HCT116 (cell line): ENCODE results near the gene LRP1B. TPM values are rescaled to one million over a fixed set of nuclear protein-coding genes. Genes with fewer than 3 reads are reported as not detected.

Source experiments
- ATAC-seq: fragments of 200-7000 bp; cut with Tn5 transposase; 2 replicates; pipeline ENCODE4 v1.9.1; 2020; ENCODE audit warnings: mild to moderate bottlenecking, moderate library complexity
- BruUV-seq: library from RNA; stranded (reverse); fragments of 400-500 nt; replicated peaks from 2 replicates; lab custom pipeline; 2021; lab: Mats Ljungman, UMichigan
- CTCF ChIA-PET: fragments of 300-600 bp; sonication (Branson Sonifier 250); formaldehyde crosslinking; loops from one replicate; lab custom pipeline; 2021; ENCODE audit warnings: antibody characterized with exemption; lab: Charles Lee
- POLR2A ChIA-PET: fragments of 300-600, 350-600 bp; sonication (Branson Sonifier 250); formaldehyde crosslinking; loops from one replicate; lab custom pipeline; 2021; ENCODE audit warnings: antibody characterized with exemption; lab: Charles Lee
- RAD21 ChIA-PET, 2 experiments: fragments of 300-600 bp; sonication (Branson Sonifier 250); formaldehyde crosslinking; loops; one replicate each; lab custom pipeline; 2023; ENCODE audit warnings: low total read pairs in 2 of 2; ENCODE audit not compliant: uncharacterized antibody in 2 of 2, unreplicated experiment in 2 of 2, low non-redundant PET in 1 of 2; lab: Charles Lee
- DNase-seq: peaks from one replicate; pipeline ENCODE4 v3.0.0-alpha.2; 2010; ENCODE audit warnings: low read depth, low spot score
- H2AFZ ChIP-seq: fragments of 200-600 bp; shearing (Covaris generic), sonication (generic); 2 replicates; pipeline ENCODE4 v1.6.1; 2017; ENCODE audit warnings: low read depth, mixed run types, mixed read lengths, antibody characterized with exemption, low read length; ENCODE audit not compliant: poor library complexity, severe bottlenecking
- H3K27ac ChIP-seq: 2 replicates; pipeline ENCODE4 v1.5.1; 2012; ENCODE audit warnings: low read depth, low read length
- H3K27me3 ChIP-seq: fragments of 200-600 bp; sonication (generic); 2 replicates; pipeline ENCODE4 v1.6.1; 2016; ENCODE audit warnings: mixed run types, low read length, mixed read lengths; ENCODE audit not compliant: insufficient read depth
- H3K36me3 ChIP-seq, 2 experiments: fragments of 200-500 bp in 1 of 2; fragments of 200-600 bp in 1 of 2; sonication (Bioruptor generic) in 1 of 2; sonication (generic) in 1 of 2; 2 replicates each; pipeline versions ENCODE4 v1.5.1 to v1.6.1; 2014 to 2016; ENCODE audit warnings: low read length in 2 of 2, inconsistent platforms in 1 of 2, mixed read lengths in 1 of 2, mixed run types in 1 of 2; ENCODE audit not compliant: insufficient read depth in 2 of 2, control insufficient read depth in 1 of 2
- H3K4me1 ChIP-seq, 2 experiments: fragments of 200-600 bp in 1 of 2; sonication (generic) in 1 of 2; 2 replicates each; pipeline versions ENCODE4 v1.5.1 to v1.6.1; 2012 to 2017; ENCODE audit warnings: low read length in 2 of 2, inconsistent platforms in 1 of 2, mild to moderate bottlenecking in 1 of 2, mixed read lengths in 1 of 2, mixed run types in 1 of 2, moderate library complexity in 1 of 2; ENCODE audit not compliant: insufficient read depth in 2 of 2, control insufficient read depth in 1 of 2
- H3K4me2 ChIP-seq: fragments of 200-600 bp; sonication (generic); 2 replicates; pipeline ENCODE4 v1.6.1; 2017; ENCODE audit warnings: mixed run types, low read length, mixed read lengths
- H3K4me3 ChIP-seq, 2 experiments: fragments of 200-600 bp in 1 of 2; sonication (generic) in 1 of 2; replicated peaks in 1 of 2; 2 replicates each; pipeline ENCODE4 v1.5.1; 2011 to 2016; ENCODE audit warnings: low read length in 2 of 2, control low read depth in 1 of 2, low read depth in 1 of 2, mild to moderate bottlenecking in 1 of 2, mixed read lengths in 1 of 2, mixed run types in 1 of 2
- H3K79me2 ChIP-seq: fragments of 200-600 bp; sonication (generic); 2 replicates; pipeline ENCODE4 v1.6.1; 2017; ENCODE audit warnings: mild to moderate bottlenecking, mixed run types, low read length, moderate library complexity, mixed read lengths; ENCODE audit not compliant: insufficient read depth
- H3K9ac ChIP-seq: fragments of 200-600 bp; sonication (generic); 2 replicates; pipeline ENCODE4 v1.6.1; 2016; ENCODE audit warnings: low read length, mixed read lengths
- H3K9me2 ChIP-seq: fragments of 200-600 bp; sonication (generic), shearing (Covaris generic); 2 replicates; pipeline ENCODE4 v1.6.1; 2017; ENCODE audit warnings: mixed run types, mild to moderate bottlenecking, moderate library complexity; ENCODE audit not compliant: insufficient read depth
- H3K9me3 ChIP-seq, 2 experiments: fragments of 200-500 bp in 1 of 2; fragments of 200-600 bp in 1 of 2; sonication (Bioruptor generic) in 1 of 2; sonication (generic) in 1 of 2; 2 replicates each; pipeline ENCODE4 v1.6.1; 2014 to 2017; ENCODE audit warnings: low read length in 2 of 2, mixed read lengths in 2 of 2, inconsistent platforms in 1 of 2, low read depth in 1 of 2, mild to moderate bottlenecking in 1 of 2, mixed run types in 1 of 2, moderate library complexity in 1 of 2; ENCODE audit not compliant: control insufficient read depth in 1 of 2, insufficient read depth in 1 of 2
- H4K20me1 ChIP-seq: fragments of 200-600 bp; sonication (generic), shearing (Covaris generic); 2 replicates; pipeline ENCODE4 v1.6.1; 2017; ENCODE audit warnings: mixed run types, mild to moderate bottlenecking, moderate library complexity; ENCODE audit not compliant: insufficient read depth
- CBX3 ChIP-seq: IDR thresholded peaks from 2 replicates; pipeline ENCODE4 v1.6.1; 2012; ENCODE audit warnings: low read depth
- EGR1 ChIP-seq: IDR thresholded peaks from 2 replicates; pipeline ENCODE4 v1.6.1; 2012; ENCODE audit warnings: low read depth
- ELF1 ChIP-seq: IDR thresholded peaks from 2 replicates; pipeline ENCODE4 v1.6.1; 2012; ENCODE audit warnings: low read depth, borderline replicate concordance
- EZH2 ChIP-seq: fragments of 200-600 bp; sonication (generic); IDR thresholded peaks from 2 replicates; pipeline ENCODE4 v1.6.1; 2017; ENCODE audit warnings: antibody characterized with exemption, mixed run types
- FOSL1 ChIP-seq: IDR thresholded peaks from 2 replicates; pipeline ENCODE4 v1.6.1; 2012; ENCODE audit warnings: low read depth
- JUND ChIP-seq: IDR thresholded peaks from 2 replicates; pipeline ENCODE4 v1.6.1; 2012
- MAX ChIP-seq: IDR thresholded peaks from 2 replicates; pipeline ENCODE4 v1.6.1; 2012
- POLR2AphosphoS5 ChIP-seq: IDR thresholded peaks from 2 replicates; pipeline ENCODE4 v1.6.1; 2011; ENCODE audit warnings: mild to moderate bottlenecking, low read depth, low read length, moderate library complexity
- RAD21 ChIP-seq: IDR thresholded peaks from 2 replicates; pipeline ENCODE4 v1.6.1; 2012; ENCODE audit warnings: low read depth, mild to moderate bottlenecking
- REST ChIP-seq: IDR thresholded peaks from 2 replicates; pipeline ENCODE4 v1.6.1; 2012; ENCODE audit warnings: low read depth
- SIN3A ChIP-seq: IDR thresholded peaks from 2 replicates; pipeline ENCODE4 v1.6.1; 2012; ENCODE audit warnings: low read depth
- SRF ChIP-seq: IDR thresholded peaks from 2 replicates; pipeline ENCODE4 v1.6.1; 2012; ENCODE audit warnings: low read depth
- TCF7L2 ChIP-seq: IDR thresholded peaks from 2 replicates; pipeline ENCODE4 v1.7.0; 2011; ENCODE audit warnings: borderline replicate concordance, inconsistent platforms; ENCODE audit not compliant: insufficient read depth, insufficient read length; ENCODE audit errors: extremely low read depth
- YY1 ChIP-seq: IDR thresholded peaks from 2 replicates; pipeline ENCODE4 v1.6.1; 2011; ENCODE audit warnings: low read length, low read depth, moderate library complexity, mild to moderate bottlenecking; ENCODE audit not compliant: insufficient replicate concordance; ENCODE audit errors: extremely low read depth
- ZFX ChIP-seq: fragments of 450-650 bp; IDR thresholded peaks from 2 replicates; pipeline ENCODE4 v1.6.1; 2017
- ZNF274 ChIP-seq: fragments of 200-500 bp; sonication (Bioruptor generic); IDR thresholded peaks from 2 replicates; pipeline ENCODE4 v1.6.1; 2014; ENCODE audit warnings: mild to moderate bottlenecking, low read depth, low read length, inconsistent platforms
- intact Hi-C: fragments of 100-400 bp; cut with micrococcal nuclease; formaldehyde crosslinking; loops from 2 replicates; pipeline ENCODE4 v1.10.0; 2022
- total RNA-seq: library from RNA; stranded (reverse); gene quantifications from one replicate; pipeline ENCODE4 v1.2.1, GENCODE V29; 2021; ENCODE audit not compliant: unreplicated experiment
- TF ChIP-seq, protein P1 (sequence below): IDR thresholded peaks from 2 replicates; pipeline ENCODE4 v1.6.1; 2012
- TF ChIP-seq, protein P2 (sequence below), 3 experiments: fragments of 200-600 bp in 1 of 3; sonication (generic) in 1 of 3; IDR thresholded peaks in 2 of 3; conservative IDR thresholded peaks in 1 of 3; 2 replicates each; pipeline ENCODE4 v1.5.1; 2012 to 2017; ENCODE audit warnings: low read depth in 2 of 3, low read length in 2 of 3, antibody characterized with exemption in 1 of 3, borderline replicate concordance in 1 of 3, control low read depth in 1 of 3, mild to moderate bottlenecking in 1 of 3, mixed read lengths in 1 of 3, mixed run types in 1 of 3, moderate library complexity in 1 of 3; ENCODE audit not compliant: insufficient read depth in 1 of 3

LRP1B gene
- total RNA-seq, 1 experiment from 2014 or later, result 0.34 TPM

DNA sequence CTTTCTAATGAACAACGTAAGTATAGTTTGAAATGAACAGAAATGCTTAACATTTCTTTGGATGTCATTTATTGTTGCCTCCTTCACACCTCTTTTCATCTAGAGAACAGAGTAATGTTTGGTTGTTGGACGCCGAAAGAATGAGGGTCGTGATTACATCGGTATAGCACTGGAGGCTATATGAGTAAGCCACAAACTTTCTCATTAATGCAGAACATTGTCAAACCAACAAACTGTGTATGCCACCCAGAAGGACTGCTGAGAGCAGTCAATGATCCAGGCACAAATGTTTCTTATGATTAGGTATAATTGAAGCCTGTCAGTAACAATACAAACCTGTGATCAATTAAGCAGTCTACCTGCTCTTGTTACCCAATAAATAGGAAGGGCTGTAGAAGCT, 1855.9 kb downstream of the LRP1B start:
- Histone ChIP-seq H2AFZ (no peak overlapping the region), H3K4me2 (no peak overlapping the region), H3K27me3 (no peaks in the 10 kb centered on the region), H3K27ac (no peak overlapping the region), H3K4me3 (no peak overlapping the region), H3K4me1 (no peaks in the 10 kb centered on the region), H3K9me3 (no peaks in the 10 kb centered on the region), H4K20me1 (no peaks in the 10 kb centered on the region), H3K79me2 (no peaks in the 10 kb centered on the region), H3K36me3 (no peaks in the 10 kb centered on the region), H3K9me2 (no peaks in the 10 kb centered on the region), H3K9ac (no peak overlapping the region)
- ChIA-PET RAD21 (no interaction called here), CTCF (no interaction called here), POLR2A (no interaction called here)
- intact Hi-C loops, result no loop called here
- no TSS peak for BruUV-seq
- no peak for DNase-seq
- no peak for ATAC-seq
- no peak for TF ChIP-seq EZH2
- TF ChIP-seq EGR1, result no peak
- TF ChIP-seq, protein P1, sequence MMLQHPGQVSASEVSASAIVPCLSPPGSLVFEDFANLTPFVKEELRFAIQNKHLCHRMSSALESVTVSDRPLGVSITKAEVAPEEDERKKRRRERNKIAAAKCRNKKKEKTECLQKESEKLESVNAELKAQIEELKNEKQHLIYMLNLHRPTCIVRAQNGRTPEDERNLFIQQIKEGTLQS, result no peak
- TF ChIP-seq SIN3A, result no peak
- TF ChIP-seq ZFX, result no peak
- no peak for TF ChIP-seq JUND
- TF ChIP-seq MAX, result no peak
- no peak for TF ChIP-seq ZNF274
- TF ChIP-seq ELF1, result no peak
- TF ChIP-seq TCF7L2, result no peak
- TF ChIP-seq SRF, result no peak
- no peak for TF ChIP-seq YY1
- TF ChIP-seq RAD21, result no peak

DNA sequence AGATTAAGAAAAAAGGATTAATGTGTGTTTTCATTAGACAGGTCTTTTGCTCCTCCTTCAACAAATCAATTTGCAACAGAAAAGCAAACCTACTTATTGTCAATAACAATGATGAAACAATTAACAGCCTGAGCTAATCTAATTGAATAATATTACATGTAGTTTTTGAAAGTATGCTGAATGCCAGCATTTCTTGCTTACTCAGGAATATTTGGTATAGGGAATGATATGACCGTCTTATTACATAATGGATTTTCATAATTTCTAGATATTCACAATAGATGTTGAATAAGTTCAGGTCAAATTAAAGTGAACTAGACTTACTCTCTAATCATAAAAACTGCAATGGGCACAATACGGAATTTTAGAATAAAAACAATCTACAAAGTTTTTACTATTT, 1856.9 kb downstream of the LRP1B start:
- Histone ChIP-seq H3K4me2 (no peak overlapping the region), H3K9me2 (no peaks in the 10 kb centered on the region), H3K9me3 (no peaks in the 10 kb centered on the region), H3K4me1 (no peaks in the 10 kb centered on the region), H3K27me3 (no peaks in the 10 kb centered on the region), H3K79me2 (no peaks in the 10 kb centered on the region), H3K27ac (no peak overlapping the region), H3K4me3 (no peak overlapping the region), H3K9ac (no peak overlapping the region), H3K36me3 (no peaks in the 10 kb centered on the region), H2AFZ (no peak overlapping the region), H4K20me1 (no peaks in the 10 kb centered on the region)
- no peak for DNase-seq
- intact Hi-C loops, result no loop called here
- no TSS peak for BruUV-seq
- POLR2A ChIA-PET, result no interaction called here
- ATAC-seq, result no peak
- CTCF ChIA-PET, result no interaction called here
- RAD21 ChIA-PET, result no interaction called here
- TF ChIP-seq YY1, result no peak
- no peak for TF ChIP-seq CBX3
- no peak for TF ChIP-seq POLR2AphosphoS5
- no peak for TF ChIP-seq FOSL1
- TF ChIP-seq REST, result no peak
- TF ChIP-seq, protein P2, sequence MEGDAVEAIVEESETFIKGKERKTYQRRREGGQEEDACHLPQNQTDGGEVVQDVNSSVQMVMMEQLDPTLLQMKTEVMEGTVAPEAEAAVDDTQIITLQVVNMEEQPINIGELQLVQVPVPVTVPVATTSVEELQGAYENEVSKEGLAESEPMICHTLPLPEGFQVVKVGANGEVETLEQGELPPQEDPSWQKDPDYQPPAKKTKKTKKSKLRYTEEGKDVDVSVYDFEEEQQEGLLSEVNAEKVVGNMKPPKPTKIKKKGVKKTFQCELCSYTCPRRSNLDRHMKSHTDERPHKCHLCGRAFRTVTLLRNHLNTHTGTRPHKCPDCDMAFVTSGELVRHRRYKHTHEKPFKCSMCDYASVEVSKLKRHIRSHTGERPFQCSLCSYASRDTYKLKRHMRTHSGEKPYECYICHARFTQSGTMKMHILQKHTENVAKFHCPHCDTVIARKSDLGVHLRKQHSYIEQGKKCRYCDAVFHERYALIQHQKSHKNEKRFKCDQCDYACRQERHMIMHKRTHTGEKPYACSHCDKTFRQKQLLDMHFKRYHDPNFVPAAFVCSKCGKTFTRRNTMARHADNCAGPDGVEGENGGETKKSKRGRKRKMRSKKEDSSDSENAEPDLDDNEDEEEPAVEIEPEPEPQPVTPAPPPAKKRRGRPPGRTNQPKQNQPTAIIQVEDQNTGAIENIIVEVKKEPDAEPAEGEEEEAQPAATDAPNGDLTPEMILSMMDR (IDR thresholded peaks at IDR 0.05 in 2 of 3, conservative IDR thresholded peaks at IDR 0.05 in 1 of 3; ENCODE audit: borderline replicate concordance in 1 of 3, insufficient read depth in 1 of 3, low read depth in 2 of 3, low read length in 2 of 3), result no peak
- no peak for TF ChIP-seq JUND
